ENCODE measurements around the gene CFAP46. TPM values are rescaled to one million over a fixed set of nuclear protein-coding genes. Genes with fewer than 3 reads are reported as not detected.

CFAP46 gene
- total RNA-seq, 4 donors from 2014 or later, result 0.19 to 0.92 (median 0.54) TPM

- WGBS, 2 donors, result 60 to 86% methylated on average over 6 to 11 of the region's 31 CpGs
- Histone ChIP-seq H3K4me3 (no peak overlapping the region), H3K9me3 (no peaks in the 10 kb centered on the region), H3K27me3 (peaks cover 0 to 68% (median 0%) of the 10 kb centered on the region in 4 donors), H3K36me3 (no peaks in the 10 kb centered on the region), H3K4me1 (no peaks in the 10 kb centered on the region), H3K27ac (no peak overlapping the region)
- TF ChIP-seq, protein P1, sequence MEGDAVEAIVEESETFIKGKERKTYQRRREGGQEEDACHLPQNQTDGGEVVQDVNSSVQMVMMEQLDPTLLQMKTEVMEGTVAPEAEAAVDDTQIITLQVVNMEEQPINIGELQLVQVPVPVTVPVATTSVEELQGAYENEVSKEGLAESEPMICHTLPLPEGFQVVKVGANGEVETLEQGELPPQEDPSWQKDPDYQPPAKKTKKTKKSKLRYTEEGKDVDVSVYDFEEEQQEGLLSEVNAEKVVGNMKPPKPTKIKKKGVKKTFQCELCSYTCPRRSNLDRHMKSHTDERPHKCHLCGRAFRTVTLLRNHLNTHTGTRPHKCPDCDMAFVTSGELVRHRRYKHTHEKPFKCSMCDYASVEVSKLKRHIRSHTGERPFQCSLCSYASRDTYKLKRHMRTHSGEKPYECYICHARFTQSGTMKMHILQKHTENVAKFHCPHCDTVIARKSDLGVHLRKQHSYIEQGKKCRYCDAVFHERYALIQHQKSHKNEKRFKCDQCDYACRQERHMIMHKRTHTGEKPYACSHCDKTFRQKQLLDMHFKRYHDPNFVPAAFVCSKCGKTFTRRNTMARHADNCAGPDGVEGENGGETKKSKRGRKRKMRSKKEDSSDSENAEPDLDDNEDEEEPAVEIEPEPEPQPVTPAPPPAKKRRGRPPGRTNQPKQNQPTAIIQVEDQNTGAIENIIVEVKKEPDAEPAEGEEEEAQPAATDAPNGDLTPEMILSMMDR (IDR thresholded peaks at IDR 0.05), result no peak
- TF ChIP-seq POLR2A (IDR thresholded peaks at IDR 0.05), result no peak
- no peak for DNase-seq
- intact Hi-C loops (cut with DNase I), result no loop called here
Measured at GRCh38 chr10:132885451-132886210, 56.7 kb downstream of the CFAP46 start.

- 84 to 87% methylated on average over 19 to 20 of the region's 28 CpGs for WGBS, 2 donors
- H3K9me3 ChIP-seq, result no peaks in the 10 kb centered on the region
- no peaks in the 10 kb centered on the region for H3K4me1 ChIP-seq
- no peak overlapping the region for H3K4me3 ChIP-seq
- no peak for DNase-seq
- intact Hi-C loops (cut with DNase I), result no loop called here
- TF ChIP-seq, protein P1 (IDR thresholded peaks at IDR 0.05), result no peak
- TF ChIP-seq POLR2A (IDR thresholded peaks at IDR 0.05), result no peak
- no peak overlapping the region for H3K27ac ChIP-seq
- H3K36me3 ChIP-seq, result no peaks in the 10 kb centered on the region
- peaks cover 0 to 68% (median 0%) of the 10 kb centered on the region in 4 donors for H3K27me3 ChIP-seq
Measured at GRCh38 chr10:132884691-132885271, 57.6 kb downstream of the CFAP46 start.

GRCh38 chr10:132884041-132884440 is 58.3 kb downstream of the CFAP46 start:
- Histone ChIP-seq H3K9me3 (no peaks in the 10 kb centered on the region), H3K4me3 (no peak overlapping the region), H3K27ac (no peak overlapping the region), H3K4me1 (no peaks in the 10 kb centered on the region), H3K36me3 (no peaks in the 10 kb centered on the region), H3K27me3 (peaks cover 0 to 68% (median 0%) of the 10 kb centered on the region in 4 donors)
- WGBS, 2 donors, result 63 to 69% methylated on average over 5 to 12 of the region's 18 CpGs
- intact Hi-C loops (cut with DNase I), result no loop called here
- no peak for DNase-seq
- TF ChIP-seq, protein P1 (IDR thresholded peaks at IDR 0.05), result no peak
- TF ChIP-seq POLR2A (IDR thresholded peaks at IDR 0.05), result no peak

DNA sequence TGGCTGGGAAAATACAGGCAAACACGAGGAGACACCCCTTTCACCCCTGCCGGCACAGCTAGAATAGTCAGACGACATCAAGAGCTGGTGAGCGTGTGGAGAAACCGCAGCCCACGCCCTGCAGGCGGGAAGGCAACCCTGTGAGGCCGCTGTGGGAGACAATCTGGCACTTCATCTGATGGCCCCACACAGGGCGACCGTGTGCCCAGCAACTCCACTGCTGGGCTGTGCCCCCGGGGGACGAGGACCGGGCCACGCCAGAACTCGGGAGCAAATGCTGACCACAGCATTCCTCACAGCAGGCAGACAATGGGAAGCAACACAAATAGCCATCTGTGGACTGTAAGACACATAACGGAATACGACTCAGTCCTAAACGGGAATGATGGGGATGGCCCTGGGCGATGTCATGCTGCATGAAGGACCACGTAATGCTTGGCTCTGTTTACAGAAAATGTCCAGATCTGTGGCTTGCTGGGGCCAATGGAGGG is 58.9 kb downstream of the CFAP46 start:
- no peak overlapping the region for H3K27ac ChIP-seq
- TF ChIP-seq POLR2A (IDR thresholded peaks at IDR 0.05), result no peak
- TF ChIP-seq, protein P1 (IDR thresholded peaks at IDR 0.05), result no peak
- no peaks in the 10 kb centered on the region for H3K36me3 ChIP-seq
- H3K27me3 ChIP-seq, result peaks cover 0 to 70% (median 0%) of the 10 kb centered on the region in 4 donors
- 52 to 75% methylated on average over 6 to 13 of the region's 20 CpGs for WGBS, 2 donors
- H3K4me3 ChIP-seq, result no peak overlapping the region
- intact Hi-C loops (cut with DNase I), result no loop called here
- no peaks in the 10 kb centered on the region for H3K9me3 ChIP-seq
- no peak for DNase-seq
- no peaks in the 10 kb centered on the region for H3K4me1 ChIP-seq

Data from esophagus squamous epithelium (tissue), 5 donors.